Esophagus muscularis mucosa (tissue), 4 donors: ENCODE results near the gene TF. TPM values are rescaled to one million over a fixed set of nuclear protein-coding genes. Genes with fewer than 3 reads are reported as not detected.

Experiments used
- DNase-seq: peaks from one replicate; pipeline ENCODE4 v3.0.0-alpha.2; 2017; ENCODE audit errors: extremely low spot score
- H3K27ac ChIP-seq, 4 donors: fragments of 200-600 bp; sonication (generic); replicated peaks in 1 of 4; 1 replicate in 3 of 4; 2 replicates in 1 of 4; pipeline ENCODE4 v1.5.1; 2016 to 2019; ENCODE audit warnings: mild to moderate bottlenecking in 1 of 4
- H3K27me3 ChIP-seq, 4 donors: fragments of 200-600 bp; sonication (generic); one replicate each; pipeline versions ENCODE4 v1.5.1 to v1.6.0; 2016 to 2019
- H3K36me3 ChIP-seq, 4 donors: fragments of 200-600 bp; sonication (generic); one replicate each; pipeline ENCODE4 v1.5.1; 2016 to 2019
- H3K4me1 ChIP-seq, 4 donors: fragments of 200-600 bp; sonication (generic); one replicate each; pipeline ENCODE4 v1.5.1; 2016 to 2019
- H3K4me3 ChIP-seq, 4 donors: fragments of 200-600 bp; sonication (generic); 1 replicate in 2 of 4; 2 replicates in 2 of 4; pipeline ENCODE4 v1.5.1; 2016 to 2019; ENCODE audit warnings: mild to moderate bottlenecking in 4 of 4, moderate library complexity in 1 of 4
- H3K9me3 ChIP-seq, 4 donors: fragments of 200-600 bp; sonication (generic); 1 replicate in 3 of 4; 2 replicates in 1 of 4; pipeline ENCODE4 v1.5.1; 2016 to 2019
- EP300 ChIP-seq: sonication (generic); formaldehyde crosslinking; IDR thresholded peaks from one replicate; pipeline ENCODE4 v1.6.1; 2017; ENCODE audit warnings: antibody characterized with exemption
- POLR2A ChIP-seq: fragments of 450-650 bp; IDR thresholded peaks from one replicate; pipeline ENCODE4 v1.6.1; 2017; ENCODE audit warnings: antibody characterized with exemption, moderate library complexity, mild to moderate bottlenecking, low read depth
- POLR2AphosphoS5 ChIP-seq, 2 donors: sonication (generic); formaldehyde crosslinking; IDR thresholded peaks; one replicate each; pipeline ENCODE4 v1.6.1; 2017; ENCODE audit warnings: antibody characterized with exemption in 2 of 2
- WGBS: methylation state at CpG from one replicate; pipeline ENCODE4 v1.1.5; 2018; 5-methylcytosine and 5-hydroxymethylcytosine counted together
- intact Hi-C: fragments of 100-400 bp; cut with DNase I; formaldehyde crosslinking; loops from one replicate; pipeline ENCODE4 v1.15.1; 2023
- total RNA-seq, 4 donors: library from RNA; depleted of rRNA; stranded (reverse); fragments of >200 nt; gene quantifications; one replicate each; pipeline versions ENCODE4 v1.1.0 to v1.2.1, GENCODE V29; 2016
- TF ChIP-seq, protein P1 (sequence below), 3 experiments: fragments of 200-600 bp in 2 of 3; fragments of 450-650 bp in 1 of 3; sonication (generic) in 2 of 3; IDR thresholded peaks; one replicate each; pipeline ENCODE4 v1.5.1; 2017 to 2019; ENCODE audit warnings: antibody characterized with exemption in 3 of 3, mild to moderate bottlenecking in 2 of 3, moderate library complexity in 1 of 3

TF gene
- total RNA-seq, 4 donors from 2014 or later: under 0.01 to 3.1 (median 0.28) TPM

DNA sequence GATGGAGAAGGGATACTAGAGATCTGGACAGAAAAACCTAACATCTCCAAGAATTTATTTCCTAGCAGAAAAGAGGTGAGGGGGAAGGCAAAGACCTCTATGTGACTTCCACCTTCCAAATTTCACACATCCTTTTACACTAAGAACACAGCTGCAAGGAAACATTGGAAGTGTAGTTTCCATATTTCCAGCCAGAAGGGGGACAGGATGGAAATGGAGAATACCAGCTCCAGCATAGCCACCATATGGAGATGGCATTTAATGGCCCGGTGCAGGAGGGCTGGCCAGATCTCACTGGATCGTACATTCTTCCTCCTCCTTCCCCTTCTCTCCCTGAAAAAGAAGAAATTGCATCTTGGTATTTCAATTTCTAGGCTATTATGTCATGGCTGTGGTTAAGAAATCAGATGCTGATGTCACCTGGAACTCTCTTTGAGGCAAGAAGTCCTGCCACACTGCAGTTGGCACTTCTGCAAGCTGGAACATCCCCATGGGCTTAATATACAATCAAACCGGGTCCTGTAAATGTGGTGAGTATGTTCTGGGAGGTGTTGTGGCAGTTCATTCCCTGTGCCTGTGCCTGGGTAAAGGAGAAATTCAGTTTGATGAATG lies 36.9 kb upstream of the TF start:
- 85% methylated on average over 2 of the region's 3 CpGs for WGBS
- Histone ChIP-seq H3K4me3 (no peak overlapping the region), H3K4me1 (no peaks in the 10 kb centered on the region), H3K9me3 (no peaks in the 10 kb centered on the region), H3K27ac (no peak overlapping the region), H3K36me3 (no peaks in the 10 kb centered on the region), H3K27me3 (no peaks in the 10 kb centered on the region)
- DNase-seq: peak; percentile 78
- intact Hi-C loops: no loop called here
- TF ChIP-seq, protein P1, sequence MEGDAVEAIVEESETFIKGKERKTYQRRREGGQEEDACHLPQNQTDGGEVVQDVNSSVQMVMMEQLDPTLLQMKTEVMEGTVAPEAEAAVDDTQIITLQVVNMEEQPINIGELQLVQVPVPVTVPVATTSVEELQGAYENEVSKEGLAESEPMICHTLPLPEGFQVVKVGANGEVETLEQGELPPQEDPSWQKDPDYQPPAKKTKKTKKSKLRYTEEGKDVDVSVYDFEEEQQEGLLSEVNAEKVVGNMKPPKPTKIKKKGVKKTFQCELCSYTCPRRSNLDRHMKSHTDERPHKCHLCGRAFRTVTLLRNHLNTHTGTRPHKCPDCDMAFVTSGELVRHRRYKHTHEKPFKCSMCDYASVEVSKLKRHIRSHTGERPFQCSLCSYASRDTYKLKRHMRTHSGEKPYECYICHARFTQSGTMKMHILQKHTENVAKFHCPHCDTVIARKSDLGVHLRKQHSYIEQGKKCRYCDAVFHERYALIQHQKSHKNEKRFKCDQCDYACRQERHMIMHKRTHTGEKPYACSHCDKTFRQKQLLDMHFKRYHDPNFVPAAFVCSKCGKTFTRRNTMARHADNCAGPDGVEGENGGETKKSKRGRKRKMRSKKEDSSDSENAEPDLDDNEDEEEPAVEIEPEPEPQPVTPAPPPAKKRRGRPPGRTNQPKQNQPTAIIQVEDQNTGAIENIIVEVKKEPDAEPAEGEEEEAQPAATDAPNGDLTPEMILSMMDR (IDR thresholded peaks at IDR 0.05): no peak
- no peak for TF ChIP-seq POLR2AphosphoS5 (IDR thresholded peaks at IDR 0.05)
- no peak for TF ChIP-seq EP300
- TF ChIP-seq POLR2A: no peak

DNA sequence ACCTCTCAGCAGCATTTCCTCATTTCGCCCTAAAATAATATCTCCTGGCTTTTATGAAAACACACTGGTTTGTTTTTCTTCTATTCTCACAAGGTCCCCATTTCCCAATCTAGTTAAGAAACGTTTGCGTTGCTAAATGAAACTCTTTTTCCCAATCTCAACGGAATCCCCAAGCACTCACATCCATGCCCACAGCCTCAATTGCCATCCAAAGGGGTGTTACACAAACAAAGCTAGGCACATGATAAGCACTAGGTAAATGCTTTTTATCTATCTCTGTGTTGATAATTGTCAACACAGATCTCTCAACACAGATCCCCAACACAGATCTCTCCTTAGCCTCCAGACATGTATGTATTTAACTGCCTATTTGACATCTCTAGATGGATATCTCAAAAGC lies 35.2 kb upstream of the TF start:
- 82% methylated on average over 4 of the region's 4 CpGs for WGBS
- DNase-seq: peak; percentile 70
- Histone ChIP-seq H3K36me3 (no peaks in the 10 kb centered on the region), H3K4me1 (no peaks in the 10 kb centered on the region), H3K9me3 (no peaks in the 10 kb centered on the region), H3K27me3 (no peaks in the 10 kb centered on the region), H3K4me3 (no peak overlapping the region), H3K27ac (no peak overlapping the region)
- intact Hi-C loops: no loop called here
- no peak for TF ChIP-seq POLR2A
- TF ChIP-seq EP300: no peak
- TF ChIP-seq, protein P1 (IDR thresholded peaks at IDR 0.05): no peak

DNA sequence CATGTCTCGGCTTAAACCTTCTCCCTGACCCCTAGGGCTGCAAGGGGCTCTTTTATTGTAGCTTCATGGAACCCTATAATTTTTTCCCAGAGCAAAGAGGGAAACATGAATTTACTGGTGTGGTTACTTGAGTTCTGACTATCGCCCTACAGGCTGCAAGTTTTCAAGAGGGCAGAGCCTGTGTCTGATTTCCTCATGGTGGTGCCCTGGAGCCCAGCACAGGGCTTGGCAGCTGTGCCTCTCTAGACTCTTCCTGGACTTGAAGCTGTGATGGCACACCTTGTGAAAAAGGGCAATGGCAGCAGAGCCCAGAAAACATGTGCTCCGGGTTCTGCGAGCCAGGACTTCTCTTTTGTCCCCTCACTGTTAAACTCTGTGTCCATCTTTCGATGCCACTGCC lies 34.2 kb upstream of the TF start:
- TF ChIP-seq, protein P1 (IDR thresholded peaks at IDR 0.05): no peak
- TF ChIP-seq EP300 (no peak), POLR2AphosphoS5 (IDR thresholded peaks at IDR 0.05) (no peak), POLR2A (no peak)
- WGBS: 86% methylated on average over 5 of the region's 5 CpGs
- H3K4me1 ChIP-seq: no peaks in the 10 kb centered on the region

DNA sequence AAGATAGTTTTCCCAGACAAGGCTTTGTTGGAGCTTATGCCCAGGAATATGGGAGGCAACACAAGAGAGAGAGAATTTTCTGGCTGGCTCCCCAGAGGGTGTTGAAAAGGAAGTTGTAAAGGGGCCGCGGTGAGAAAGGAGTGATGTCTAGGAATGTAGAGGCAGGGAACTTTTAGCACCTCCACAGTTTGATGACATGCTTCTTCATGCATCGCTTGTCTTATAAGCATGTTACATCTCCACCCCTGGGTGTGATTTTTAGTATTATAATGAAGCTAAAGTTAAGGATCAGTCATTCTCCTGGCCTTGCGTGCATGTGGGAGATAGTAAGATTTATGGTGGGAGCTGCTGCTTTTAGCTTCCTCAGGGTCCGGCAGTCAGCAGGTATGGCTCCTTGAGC lies 32.8 kb upstream of the TF start:
- WGBS: 87% methylated on average over 5 of the region's 5 CpGs
- H3K9me3 ChIP-seq: no peaks in the 10 kb centered on the region
- H3K36me3 ChIP-seq: no peaks in the 10 kb centered on the region
- TF ChIP-seq POLR2AphosphoS5 (IDR thresholded peaks at IDR 0.05) (no peak), EP300 (no peak)
- H3K27ac ChIP-seq: no peak overlapping the region
- DNase-seq: peak; percentile 62
- no peaks in the 10 kb centered on the region for H3K4me1 ChIP-seq
- H3K4me3 ChIP-seq: no peak overlapping the region
- H3K27me3 ChIP-seq: no peaks in the 10 kb centered on the region
- intact Hi-C loops: no loop called here

More for the DNA sequence above, 34.2 kb upstream of the TF start:
- H3K4me3 ChIP-seq: no peak overlapping the region
- peak; percentile 64 for DNase-seq
- intact Hi-C loops: no loop called here
- H3K9me3 ChIP-seq: no peaks in the 10 kb centered on the region
- H3K27ac ChIP-seq: no peak overlapping the region
- no peaks in the 10 kb centered on the region for H3K27me3 ChIP-seq
- no peaks in the 10 kb centered on the region for H3K36me3 ChIP-seq

DNA sequence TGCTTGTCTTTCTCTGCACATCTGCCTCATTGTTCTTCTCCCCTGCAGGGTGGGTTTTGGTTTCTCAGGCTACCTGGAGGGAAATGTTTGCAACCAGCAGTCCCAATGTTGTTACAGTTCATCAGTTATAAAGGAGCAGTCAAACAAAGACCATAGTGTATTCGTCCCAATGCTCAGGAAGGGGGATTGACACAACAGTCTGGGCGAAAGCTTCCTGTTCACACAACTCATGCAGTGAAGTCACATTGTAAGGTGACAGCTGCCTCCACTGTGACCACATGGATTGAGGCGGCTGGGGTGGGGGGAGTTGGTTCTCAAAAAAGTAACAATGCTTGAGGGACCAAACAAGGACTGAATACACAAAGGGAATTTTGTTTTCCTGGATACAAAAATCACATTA lies 28.8 kb upstream of the TF start:
- H3K9me3 ChIP-seq: peaks cover 0 to 13% (median 7%) of the 10 kb centered on the region in 4 donors
- 68% methylated on average over 3 of the region's 3 CpGs for WGBS
- TF ChIP-seq, protein P1 (IDR thresholded peaks at IDR 0.05): no peak
- TF ChIP-seq POLR2A (no peak), POLR2AphosphoS5 (IDR thresholded peaks at IDR 0.05) (no peak), EP300 (no peak)

More for the DNA sequence above, 28.8 kb upstream of the TF start:
- no peak for DNase-seq
- intact Hi-C loops: no loop called here
- Histone ChIP-seq H3K36me3 (no peaks in the 10 kb centered on the region), H3K4me3 (no peak overlapping the region), H3K4me1 (no peaks in the 10 kb centered on the region), H3K27me3 (no peaks in the 10 kb centered on the region), H3K27ac (no peak overlapping the region)
